BE2C (cell line): ENCODE data around the gene ANGPTL8.
A peak's percentile ranks its signal among the peaks of the same experiment; 100 is the strongest.

Source experiments
- DNase-seq: peaks from one replicate; pipeline ENCODE4 v3.0.0-alpha.2; 2020
- H3K27me3 ChIP-seq: fragments of 250-450 bp; sonication (Bioruptor Pico); 2 replicates; pipeline ENCODE4 v1.5.1; 2020; ENCODE audit warnings: mild to moderate bottlenecking
- H3K36me3 ChIP-seq: fragments of 250-450 bp; sonication (Bioruptor Pico); 2 replicates; pipeline ENCODE4 v1.5.1; 2020; ENCODE audit warnings: mild to moderate bottlenecking
- H3K4me1 ChIP-seq: fragments of 250-450 bp; sonication (Bioruptor Pico); 2 replicates; pipeline ENCODE4 v1.5.1; 2020
- H3K4me3 ChIP-seq: 2 replicates; pipeline ENCODE4 v1.5.1; 2011; ENCODE audit warnings: low read depth, low read length
- H3K9me3 ChIP-seq: fragments of 250-450 bp; sonication (Bioruptor Pico); 2 replicates; pipeline ENCODE4 v1.5.1; 2020
- CTCF ChIP-seq: IDR thresholded peaks from 2 replicates; pipeline ENCODE4 v1.5.1; 2012; ENCODE audit warnings: mild to moderate bottlenecking, low read depth, low read length

ANGPTL8 gene

GRCh38 chr19:11286312-11286974, 47.0 kb downstream of the ANGPTL8 start:
- Histone ChIP-seq H3K27me3 (no peaks in the 10 kb centered on the region), H3K36me3 (no peaks in the 10 kb centered on the region), H3K4me1 (no peaks in the 10 kb centered on the region), H3K9me3 (no peaks in the 10 kb centered on the region), H3K4me3 (no peak overlapping the region)
- DNase-seq, result no peak
- TF ChIP-seq CTCF, result no peak

- Histone ChIP-seq H3K4me3 (no peak overlapping the region), H3K4me1 (no peaks in the 10 kb centered on the region), H3K36me3 (no peaks in the 10 kb centered on the region), H3K27me3 (no peaks in the 10 kb centered on the region), H3K9me3 (no peaks in the 10 kb centered on the region)
- TF ChIP-seq CTCF, result peak; percentile 50
- no peak for DNase-seq
Measured at GRCh38 chr19:11288349-11288748, 48.9 kb downstream of the ANGPTL8 start.

GRCh38 chr19:11290256-11290655, 50.8 kb downstream of the ANGPTL8 start:
- no peak overlapping the region for H3K4me3 ChIP-seq
- H3K4me1 ChIP-seq, result no peaks in the 10 kb centered on the region
- no peaks in the 10 kb centered on the region for H3K27me3 ChIP-seq
- TF ChIP-seq CTCF, result no peak
- DNase-seq, result no peak
- no peaks in the 10 kb centered on the region for H3K9me3 ChIP-seq
- no peaks in the 10 kb centered on the region for H3K36me3 ChIP-seq

GRCh38 chr19:11291415-11291814, 52.0 kb downstream of the ANGPTL8 start:
- no peaks in the 10 kb centered on the region for H3K4me1 ChIP-seq
- H3K9me3 ChIP-seq, result no peaks in the 10 kb centered on the region
- H3K4me3 ChIP-seq, result no peak overlapping the region
- TF ChIP-seq CTCF, result no peak
- DNase-seq, result no peak
- no peaks in the 10 kb centered on the region for H3K36me3 ChIP-seq
- H3K27me3 ChIP-seq, result no peaks in the 10 kb centered on the region
